Measurements from ENCODE around the gene NOP56. TPM values are rescaled to one million over a fixed set of nuclear protein-coding genes. Genes with fewer than 3 reads are reported as not detected.

Gene NOP56
- polyA plus RNA-seq, 1 experiment: 131 TPM

DNA sequence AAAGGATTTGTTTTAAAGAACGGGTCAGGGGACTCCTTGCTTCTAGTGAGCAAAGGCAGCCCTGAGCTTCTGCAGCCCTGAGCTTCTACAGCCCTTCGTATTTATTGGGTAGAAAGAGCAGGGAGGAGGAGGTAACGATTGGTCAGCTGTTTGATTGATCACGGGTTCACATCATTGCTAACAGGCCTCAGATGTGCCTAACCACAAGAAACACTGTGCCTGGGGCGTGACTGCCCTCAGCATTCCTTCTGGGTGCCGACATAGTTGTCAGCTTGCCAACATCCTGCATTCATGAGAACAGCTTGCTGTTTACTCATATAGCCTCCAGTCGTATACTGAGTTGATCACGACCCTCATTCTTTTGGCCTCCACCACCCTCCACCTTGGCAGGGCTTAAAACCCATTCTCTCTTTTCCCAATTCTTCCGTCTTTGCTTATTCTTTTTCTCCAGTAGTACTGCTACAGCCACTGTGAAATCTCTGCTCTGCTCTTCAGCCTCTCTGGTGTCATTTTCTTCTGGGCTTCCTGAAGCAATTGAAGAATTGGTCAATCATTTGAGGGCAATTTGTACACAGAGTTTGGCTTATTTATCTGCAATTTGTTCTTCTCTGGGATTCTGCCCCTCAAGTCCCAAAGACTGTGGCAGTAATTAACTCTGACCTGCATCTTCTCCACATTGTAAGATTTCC lies 25.4 kb upstream of the NOP56 start:
- Histone ChIP-seq H3K27me3 (ENCODE audit: control insufficient read depth, insufficient read depth, low read length) (peaks cover 3% of the 10 kb centered on the region; the same call in 1 of the 2 replicates), H3K36me3 (ENCODE audit: control insufficient read depth, insufficient read depth, low read length) (no peaks in the 10 kb centered on the region), H3K4me3 (ENCODE audit: low read depth, low read length) (no peak overlapping the region)
- ChIA-PET POLR2A (no interaction called here), CTCF (no interaction called here)
- peak; percentile 31 for DNase-seq (ENCODE audit: low read depth)
- TF ChIP-seq CTCF (IDR thresholded peaks at IDR 0.05; ENCODE audit: insufficient read depth, low read depth, low read length): no peak

GRCh38 chr20:2631228-2631627 lies 21.2 kb upstream of the NOP56 start:
- peaks cover 8% of the 10 kb centered on the region for H3K27me3 ChIP-seq (ENCODE audit: control insufficient read depth, insufficient read depth, low read length)
- no peak overlapping the region for H3K4me3 ChIP-seq (ENCODE audit: low read depth, low read length)
- CTCF ChIA-PET: interaction anchor here (0.6 to 2.3 kb wide), 2 partner anchors 107 to 287 kb away, joined by 4 to 6 read pairs; no protein-coding TSS in a partner anchor
- POLR2A ChIA-PET: no interaction called here
- no peak for TF ChIP-seq CTCF (IDR thresholded peaks at IDR 0.05; ENCODE audit: insufficient read depth, low read depth, low read length)
- no peak for DNase-seq (ENCODE audit: low read depth)
- H3K36me3 ChIP-seq (ENCODE audit: control insufficient read depth, insufficient read depth, low read length): no peaks in the 10 kb centered on the region

DNA sequence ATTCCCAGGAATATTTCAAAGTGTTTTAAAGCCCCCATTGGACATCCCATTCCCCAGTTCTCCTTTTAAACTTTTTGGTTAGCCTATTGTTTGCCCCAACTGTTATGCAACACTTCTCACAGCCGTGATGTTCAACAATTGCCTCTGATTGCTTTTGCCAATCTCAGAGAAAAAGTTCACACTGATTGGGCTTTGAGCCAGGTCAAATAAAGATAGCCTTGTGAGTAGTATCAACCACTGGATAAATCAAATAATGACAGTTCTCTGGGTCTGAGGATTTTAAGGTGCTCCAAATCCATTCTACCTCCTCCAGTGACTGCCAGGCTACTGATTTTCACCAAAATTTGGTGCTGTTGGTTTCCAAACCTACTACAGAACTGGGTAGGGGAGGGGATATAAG lies 19.1 kb upstream of the NOP56 start:
- POLR2A ChIA-PET: no interaction called here
- H3K36me3 ChIP-seq (ENCODE audit: control insufficient read depth, insufficient read depth, low read length): no peaks in the 10 kb centered on the region
- H3K4me3 ChIP-seq (ENCODE audit: low read depth, low read length): no peak overlapping the region
- no peak for TF ChIP-seq CTCF (IDR thresholded peaks at IDR 0.05; ENCODE audit: insufficient read depth, low read depth, low read length)
- H3K27me3 ChIP-seq (ENCODE audit: control insufficient read depth, insufficient read depth, low read length): peaks cover 8% of the 10 kb centered on the region
- DNase-seq (ENCODE audit: low read depth): no peak
- CTCF ChIA-PET: interaction anchor here (1.6 kb wide), 1 partner anchor 13 kb away, joined by 5 read pairs; no protein-coding TSS in a partner anchor

GRCh38 chr20:2637246-2637645 lies 15.2 kb upstream of the NOP56 start:
- ChIA-PET CTCF (interaction anchor here (1.2 to 2.3 kb wide), 3 partner anchors 9 to 115 kb away, joined by 3 to 15 read pairs (median 3); no protein-coding TSS in a partner anchor), POLR2A (no interaction called here)
- Histone ChIP-seq H3K27me3 (ENCODE audit: control insufficient read depth, insufficient read depth, low read length) (peaks cover 8% of the 10 kb centered on the region), H3K4me3 (ENCODE audit: low read depth, low read length) (no peak overlapping the region), H3K36me3 (ENCODE audit: control insufficient read depth, insufficient read depth, low read length) (no peaks in the 10 kb centered on the region)
- DNase-seq (ENCODE audit: low read depth): no peak
- no peak for TF ChIP-seq CTCF (IDR thresholded peaks at IDR 0.05; ENCODE audit: insufficient read depth, low read depth, low read length)

GRCh38 chr20:2640260-2640659 lies 12.2 kb upstream of the NOP56 start:
- Histone ChIP-seq H3K36me3 (ENCODE audit: control insufficient read depth, insufficient read depth, low read length) (no peaks in the 10 kb centered on the region), H3K4me3 (ENCODE audit: low read depth, low read length) (no peak overlapping the region), H3K27me3 (ENCODE audit: control insufficient read depth, insufficient read depth, low read length) (no peaks in the 10 kb centered on the region)
- TF ChIP-seq CTCF (IDR thresholded peaks at IDR 0.05; ENCODE audit: insufficient read depth, low read depth, low read length): no peak
- ChIA-PET POLR2A (no interaction called here), CTCF (no interaction called here)
- DNase-seq (ENCODE audit: low read depth): no peak

All from BJ (cell line).